ENCODE results near the gene LURAP1L.

LURAP1L gene

GRCh38 chr9:12774861-12775678 lies at the start of gene LURAP1L:
TSS of gene LURAP1L (plus strand) at chr9:12775020. CDS start at chr9:12775716, 696 bp downstream.
- no peak within 1 kb of the TSS for H3K4me3 ChIP-seq
- no peak within 1 kb of the TSS for H3K9ac ChIP-seq
- H4K20me1 ChIP-seq = no peaks in the 10 kb centered on the region
- H3K36me3 ChIP-seq = no peaks in the 10 kb centered on the region
- H3K4me2 ChIP-seq = no peak within 1 kb of the TSS
- no peak for TF ChIP-seq Cebpa-rat (IDR thresholded peaks at IDR 0.05)
- H3K27ac ChIP-seq = no peak within 1 kb of the TSS
- peaks cover 8 to 15% (median 14%) of the 10 kb centered on the region in 11 experiments; a peak in 20 of 22 replicates for H3K9me3 ChIP-seq (replicated peaks in 1 of 11)
- no peaks in the 10 kb centered on the region for H3K4me1 ChIP-seq
- no peaks in the 10 kb centered on the region for H3K27me3 ChIP-seq

- Histone ChIP-seq H4K20me1 (no peaks in the 10 kb centered on the region), H3K9ac (no peak overlapping the region), H3K4me3 (no peak overlapping the region), H3K36me3 (no peaks in the 10 kb centered on the region), H3K4me2 (no peak overlapping the region), H3K9me3 (replicated peaks in 1 of 11) (no peaks in the 10 kb centered on the region), H3K27ac (no peak overlapping the region), H3K4me1 (no peaks in the 10 kb centered on the region), H3K27me3 (no peaks in the 10 kb centered on the region)
- no peak for TF ChIP-seq Cebpa-rat (IDR thresholded peaks at IDR 0.05)
Measured at GRCh38 chr9:12726795-12727194, 48.0 kb upstream of the LURAP1L start.

- Histone ChIP-seq H4K20me1 (no peaks in the 10 kb centered on the region), H3K4me2 (no peak overlapping the region), H3K4me3 (no peak overlapping the region), H3K36me3 (no peaks in the 10 kb centered on the region), H3K27ac (no peak overlapping the region), H3K9me3 (replicated peaks in 1 of 11) (no peaks in the 10 kb centered on the region), H3K9ac (no peak overlapping the region), H3K27me3 (no peaks in the 10 kb centered on the region), H3K4me1 (no peaks in the 10 kb centered on the region)
- no peak for TF ChIP-seq Cebpa-rat (IDR thresholded peaks at IDR 0.05)
Measured at GRCh38 chr9:12730198-12730597, 44.6 kb upstream of the LURAP1L start.

- peaks cover 0 to 5% (median 0%) of the 10 kb centered on the region in 10 experiments; a peak in 1 of 20 replicates for H3K4me1 ChIP-seq
- H3K9me3 ChIP-seq (replicated peaks in 1 of 11) = no peaks in the 10 kb centered on the region
- no peak overlapping the region for H3K4me3 ChIP-seq
- H3K27ac ChIP-seq = no peak overlapping the region
- H4K20me1 ChIP-seq = no peaks in the 10 kb centered on the region
- H3K4me2 ChIP-seq = no peak overlapping the region
- H3K9ac ChIP-seq = no peak overlapping the region
- no peaks in the 10 kb centered on the region for H3K27me3 ChIP-seq
- TF ChIP-seq Cebpa-rat (IDR thresholded peaks at IDR 0.05) = no peak
- H3K36me3 ChIP-seq = no peaks in the 10 kb centered on the region
Measured at GRCh38 chr9:12730927-12731326, 43.9 kb upstream of the LURAP1L start.

- H3K4me1 ChIP-seq = peaks cover 0 to 5% (median 0%) of the 10 kb centered on the region in 10 experiments; a peak in 1 of 20 replicates
- H3K36me3 ChIP-seq = no peaks in the 10 kb centered on the region
- H3K9me3 ChIP-seq (replicated peaks in 1 of 11) = no peaks in the 10 kb centered on the region
- TF ChIP-seq Cebpa-rat (IDR thresholded peaks at IDR 0.05) = no peak
- no peak overlapping the region for H3K4me3 ChIP-seq
- H3K27ac ChIP-seq = no peak overlapping the region
- H4K20me1 ChIP-seq = no peaks in the 10 kb centered on the region
- no peak overlapping the region for H3K4me2 ChIP-seq
- H3K27me3 ChIP-seq = no peaks in the 10 kb centered on the region
- H3K9ac ChIP-seq = no peak overlapping the region
Measured at GRCh38 chr9:12732971-12733370, 41.8 kb upstream of the LURAP1L start.

- Histone ChIP-seq H3K36me3 (no peaks in the 10 kb centered on the region), H4K20me1 (no peaks in the 10 kb centered on the region), H3K9ac (no peak overlapping the region), H3K4me3 (no peak overlapping the region), H3K9me3 (replicated peaks in 1 of 11) (no peaks in the 10 kb centered on the region), H3K27ac (no peak overlapping the region), H3K4me2 (peak overlapping the region in 2 of 11 experiments; percentile 8 to 11; a peak in 4 of 22 replicates), H3K27me3 (no peaks in the 10 kb centered on the region), H3K4me1 (peaks cover 0 to 5% (median 0%) of the 10 kb centered on the region in 10 experiments; a peak in 1 of 20 replicates)
- no peak for TF ChIP-seq Cebpa-rat (IDR thresholded peaks at IDR 0.05)
Measured at GRCh38 chr9:12735665-12736064, 39.2 kb upstream of the LURAP1L start.

GRCh38 chr9:12737871-12738270 lies 36.9 kb upstream of the LURAP1L start:
- no peak for TF ChIP-seq Cebpa-rat (IDR thresholded peaks at IDR 0.05)
- Histone ChIP-seq H3K4me3 (no peak overlapping the region), H3K36me3 (no peaks in the 10 kb centered on the region), H4K20me1 (no peaks in the 10 kb centered on the region), H3K9me3 (replicated peaks in 1 of 11) (no peaks in the 10 kb centered on the region), H3K4me1 (peaks cover 0 to 5% (median 0%) of the 10 kb centered on the region in 10 experiments; a peak in 1 of 20 replicates), H3K9ac (no peak overlapping the region), H3K4me2 (no peak overlapping the region), H3K27me3 (no peaks in the 10 kb centered on the region), H3K27ac (no peak overlapping the region)

GRCh38 chr9:12739014-12739652 lies 35.7 kb upstream of the LURAP1L start:
- Histone ChIP-seq H3K9me3 (replicated peaks in 1 of 11) (no peaks in the 10 kb centered on the region), H4K20me1 (no peaks in the 10 kb centered on the region), H3K36me3 (no peaks in the 10 kb centered on the region), H3K27ac (no peak overlapping the region), H3K4me1 (peaks cover 0 to 5% (median 0%) of the 10 kb centered on the region in 10 experiments; a peak in 1 of 20 replicates), H3K4me2 (no peak overlapping the region), H3K9ac (no peak overlapping the region), H3K27me3 (no peaks in the 10 kb centered on the region), H3K4me3 (no peak overlapping the region)
- TF ChIP-seq Cebpa-rat (IDR thresholded peaks at IDR 0.05) = no peak

- Histone ChIP-seq H3K4me2 (no peak overlapping the region), H3K9me3 (replicated peaks in 1 of 11) (no peaks in the 10 kb centered on the region), H3K27ac (no peak overlapping the region), H3K4me3 (no peak overlapping the region), H3K9ac (no peak overlapping the region), H3K4me1 (no peaks in the 10 kb centered on the region), H4K20me1 (no peaks in the 10 kb centered on the region), H3K36me3 (no peaks in the 10 kb centered on the region), H3K27me3 (no peaks in the 10 kb centered on the region)
- TF ChIP-seq Cebpa-rat (IDR thresholded peaks at IDR 0.05) = no peak
Measured at GRCh38 chr9:12740845-12741244, 34.0 kb upstream of the LURAP1L start.

All from BLaER1 treated with 17β-estradiol and CSF1 and Interleukin-3, amounts not matched to agents 10 nM and 100 nM (cell line).